Measurements from ENCODE around the gene MGLL. TPM values are rescaled to one million over a fixed set of nuclear protein-coding genes. Genes with fewer than 3 reads are reported as not detected.

Gene MGLL
- total RNA-seq, 1 experiment from 2014 or later: 12.6 TPM

DNA sequence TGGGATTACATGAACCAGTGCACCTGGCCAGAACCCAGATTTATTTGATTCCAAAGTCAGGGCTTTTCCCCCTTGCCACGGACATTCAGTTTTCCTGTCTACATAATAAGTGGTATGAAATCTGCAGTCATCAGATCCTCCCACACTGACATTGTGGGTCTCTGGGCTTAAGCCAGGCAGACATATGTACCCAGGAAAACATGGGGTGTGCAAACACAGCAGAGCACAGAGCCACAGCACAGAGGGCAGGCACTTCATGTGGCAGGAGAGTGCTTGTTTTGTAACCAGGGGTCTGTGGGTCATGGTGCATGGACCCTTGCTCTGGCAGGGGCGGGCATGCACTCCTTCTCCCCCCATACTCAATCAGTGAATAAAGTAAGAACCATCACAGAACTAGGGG is 155.6 kb downstream of the MGLL start:
- intact Hi-C loops (cut with micrococcal nuclease): no loop called here
- Mint-ChIP-seq H3K4me1 (ENCODE audit: insufficient read depth, unreplicated experiment) (no peaks in the 10 kb centered on the region), H3K4me3 (ENCODE audit: unreplicated experiment) (no peak overlapping the region), H3K27me3 (ENCODE audit: insufficient read depth, unreplicated experiment) (no peaks in the 10 kb centered on the region), H3K9me3 (ENCODE audit: unreplicated experiment) (no peaks in the 10 kb centered on the region), H3K27ac (ENCODE audit: low read depth, unreplicated experiment) (no peak overlapping the region), H3K36me3 (ENCODE audit: insufficient read depth, unreplicated experiment) (peaks cover 16% of the 10 kb centered on the region)
- POLR2A ChIA-PET: no interaction called here
- TF ChIP-seq, protein P1, sequence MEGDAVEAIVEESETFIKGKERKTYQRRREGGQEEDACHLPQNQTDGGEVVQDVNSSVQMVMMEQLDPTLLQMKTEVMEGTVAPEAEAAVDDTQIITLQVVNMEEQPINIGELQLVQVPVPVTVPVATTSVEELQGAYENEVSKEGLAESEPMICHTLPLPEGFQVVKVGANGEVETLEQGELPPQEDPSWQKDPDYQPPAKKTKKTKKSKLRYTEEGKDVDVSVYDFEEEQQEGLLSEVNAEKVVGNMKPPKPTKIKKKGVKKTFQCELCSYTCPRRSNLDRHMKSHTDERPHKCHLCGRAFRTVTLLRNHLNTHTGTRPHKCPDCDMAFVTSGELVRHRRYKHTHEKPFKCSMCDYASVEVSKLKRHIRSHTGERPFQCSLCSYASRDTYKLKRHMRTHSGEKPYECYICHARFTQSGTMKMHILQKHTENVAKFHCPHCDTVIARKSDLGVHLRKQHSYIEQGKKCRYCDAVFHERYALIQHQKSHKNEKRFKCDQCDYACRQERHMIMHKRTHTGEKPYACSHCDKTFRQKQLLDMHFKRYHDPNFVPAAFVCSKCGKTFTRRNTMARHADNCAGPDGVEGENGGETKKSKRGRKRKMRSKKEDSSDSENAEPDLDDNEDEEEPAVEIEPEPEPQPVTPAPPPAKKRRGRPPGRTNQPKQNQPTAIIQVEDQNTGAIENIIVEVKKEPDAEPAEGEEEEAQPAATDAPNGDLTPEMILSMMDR (IDR thresholded peaks at IDR 0.05; ENCODE audit: unreplicated experiment): no peak
- no peak for DNase-seq (ENCODE audit: unreplicated experiment)
- no TSS peak for BruUV-seq (replicated peaks)
- CTCF ChIA-PET: no interaction called here

DNA sequence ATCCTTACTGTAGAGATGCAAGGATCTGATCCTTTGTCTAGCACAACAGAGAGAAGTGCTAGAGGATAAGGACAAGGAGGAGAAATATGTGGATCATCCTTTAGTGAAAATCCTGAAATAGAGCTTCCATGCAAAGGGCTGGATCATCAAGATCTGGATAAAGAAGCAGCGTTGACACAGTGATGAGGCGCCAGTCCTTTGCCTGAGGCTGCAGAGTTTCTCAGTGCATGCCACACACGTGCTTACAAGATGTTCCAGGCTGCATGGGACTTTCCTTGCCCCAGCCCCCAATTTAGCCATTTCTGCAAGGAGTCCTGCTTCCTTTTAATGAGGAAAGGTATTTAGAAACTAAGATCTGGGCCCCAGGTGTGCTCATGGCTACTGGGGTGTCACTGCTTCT is 156.7 kb downstream of the MGLL start:
- no peak for DNase-seq (ENCODE audit: unreplicated experiment)
- H3K4me1 Mint-ChIP-seq (ENCODE audit: insufficient read depth, unreplicated experiment): no peaks in the 10 kb centered on the region
- H3K4me3 Mint-ChIP-seq (ENCODE audit: unreplicated experiment): no peak overlapping the region
- ChIA-PET CTCF (no interaction called here), POLR2A (no interaction called here)
- H3K27ac Mint-ChIP-seq (ENCODE audit: low read depth, unreplicated experiment): no peak overlapping the region
- H3K9me3 Mint-ChIP-seq (ENCODE audit: unreplicated experiment): no peaks in the 10 kb centered on the region
- BruUV-seq (replicated peaks): no TSS peak
- TF ChIP-seq, protein P1 (IDR thresholded peaks at IDR 0.05; ENCODE audit: unreplicated experiment): no peak
- peaks cover 16% of the 10 kb centered on the region for H3K36me3 Mint-ChIP-seq (ENCODE audit: insufficient read depth, unreplicated experiment)
- intact Hi-C loops (cut with micrococcal nuclease): no loop called here
- H3K27me3 Mint-ChIP-seq (ENCODE audit: insufficient read depth, unreplicated experiment): no peaks in the 10 kb centered on the region

DNA sequence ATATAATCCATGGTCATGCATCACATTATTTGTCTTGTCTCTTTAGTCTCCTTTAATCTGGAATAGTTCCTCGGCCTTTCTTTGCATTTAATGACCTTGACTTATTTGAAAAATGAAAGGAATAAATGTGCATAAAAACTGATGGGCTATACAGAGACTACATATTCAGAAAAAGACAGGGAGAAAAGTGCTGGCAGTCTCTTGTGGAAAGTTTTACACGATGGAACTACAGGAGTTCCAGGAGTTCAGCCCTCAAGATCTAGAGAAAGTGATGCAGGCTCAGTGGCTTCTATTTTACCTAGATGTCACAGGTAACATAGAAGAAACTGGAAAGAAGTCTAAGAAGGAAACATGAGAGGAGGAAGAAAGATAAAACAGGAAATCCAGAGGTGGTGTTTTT is 157.2 kb downstream of the MGLL start:
- CTCF ChIA-PET: no interaction called here
- no peak overlapping the region for H3K4me3 Mint-ChIP-seq (ENCODE audit: unreplicated experiment)
- no peaks in the 10 kb centered on the region for H3K9me3 Mint-ChIP-seq (ENCODE audit: unreplicated experiment)
- no TSS peak for BruUV-seq (replicated peaks)
- H3K27me3 Mint-ChIP-seq (ENCODE audit: insufficient read depth, unreplicated experiment): no peaks in the 10 kb centered on the region
- TF ChIP-seq, protein P1 (IDR thresholded peaks at IDR 0.05; ENCODE audit: unreplicated experiment): no peak
- no peaks in the 10 kb centered on the region for H3K4me1 Mint-ChIP-seq (ENCODE audit: insufficient read depth, unreplicated experiment)
- no peak for DNase-seq (ENCODE audit: unreplicated experiment)
- intact Hi-C loops (cut with micrococcal nuclease): no loop called here
- POLR2A ChIA-PET: no interaction called here
- H3K36me3 Mint-ChIP-seq (ENCODE audit: insufficient read depth, unreplicated experiment): peaks cover 16% of the 10 kb centered on the region
- no peak overlapping the region for H3K27ac Mint-ChIP-seq (ENCODE audit: low read depth, unreplicated experiment)

DNA sequence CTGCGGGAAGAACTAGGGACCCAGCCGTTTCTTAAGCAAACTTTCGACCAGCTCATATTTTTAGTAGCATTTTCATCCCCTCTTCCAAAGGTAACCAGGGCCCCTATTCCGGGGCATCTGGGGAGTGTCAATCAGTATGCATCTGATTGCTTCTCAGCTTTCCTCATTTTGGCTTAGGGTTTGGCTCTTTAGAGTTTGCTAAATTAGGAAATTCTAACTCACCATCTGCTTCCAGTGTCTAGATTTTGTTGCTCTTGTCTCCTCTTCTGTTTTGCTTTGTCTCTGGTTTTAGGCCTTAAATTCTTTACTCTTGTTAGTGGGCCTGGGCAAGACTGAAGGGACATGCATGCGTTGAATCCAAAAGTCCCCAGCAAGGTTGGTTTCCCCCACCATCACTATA is 159.2 kb downstream of the MGLL start:
- BruUV-seq (replicated peaks): no TSS peak
- TF ChIP-seq, protein P1 (IDR thresholded peaks at IDR 0.05; ENCODE audit: unreplicated experiment): no peak
- CTCF ChIA-PET: interaction anchor here (1.2 kb wide), 1 partner anchor 15 kb away, joined by 4 read pairs; no protein-coding TSS in a partner anchor
- POLR2A ChIA-PET: no interaction called here
- Mint-ChIP-seq H3K27ac (ENCODE audit: low read depth, unreplicated experiment) (no peak overlapping the region), H3K4me1 (ENCODE audit: insufficient read depth, unreplicated experiment) (no peaks in the 10 kb centered on the region), H3K36me3 (ENCODE audit: insufficient read depth, unreplicated experiment) (peaks cover 16% of the 10 kb centered on the region), H3K9me3 (ENCODE audit: unreplicated experiment) (no peaks in the 10 kb centered on the region), H3K27me3 (ENCODE audit: insufficient read depth, unreplicated experiment) (no peaks in the 10 kb centered on the region), H3K4me3 (ENCODE audit: unreplicated experiment) (no peak overlapping the region)
- no peak for DNase-seq (ENCODE audit: unreplicated experiment)
- intact Hi-C loops (cut with micrococcal nuclease): no loop called here

Measured in MCF 10A (cell line).